Astrocyte (in vitro differentiated cells and primary cell): ENCODE results near the gene LY6G6D. TPM values are rescaled to one million over a fixed set of nuclear protein-coding genes. Genes with fewer than 3 reads are reported as not detected.

Source experiments
- DNase-seq: peaks from one replicate; pipeline ENCODE4 v3.0.0-alpha.2; 2010; ENCODE audit warnings: low read depth
- FAIRE-seq: peaks from 2 replicates; lab custom pipeline; 2011; peaks lifted over from hg19 to GRCh38; lab: Jason Lieb, UNC
- H2AFZ ChIP-seq: 2 replicates; pipeline ENCODE4 v1.6.0; 2012; ENCODE audit warnings: low read depth, low read length, inconsistent platforms
- H3K27ac ChIP-seq: 2 replicates; pipeline ENCODE4 v1.5.1; 2011; ENCODE audit warnings: low read depth, low read length, inconsistent platforms
- H3K27me3 ChIP-seq: 2 replicates; pipeline ENCODE4 v1.6.0; 2011; ENCODE audit warnings: low read length, inconsistent platforms; ENCODE audit not compliant: insufficient read depth
- H3K36me3 ChIP-seq: 2 replicates; pipeline ENCODE4 v1.5.1; 2011; ENCODE audit warnings: low read length, inconsistent platforms; ENCODE audit not compliant: insufficient read depth
- H3K4me1 ChIP-seq: 2 replicates; pipeline ENCODE4 v1.5.1; 2011; ENCODE audit warnings: low read length, inconsistent platforms; ENCODE audit not compliant: insufficient read depth
- H3K4me2 ChIP-seq: 2 replicates; pipeline ENCODE4 v1.6.0; 2012; ENCODE audit warnings: low read length, inconsistent platforms
- H3K4me3 ChIP-seq: 2 replicates; pipeline ENCODE4 v1.5.1; 2011; ENCODE audit warnings: low read depth, mild to moderate bottlenecking, low read length, inconsistent platforms; ENCODE audit not compliant: insufficient read depth
- H3K79me2 ChIP-seq: 2 replicates; pipeline ENCODE4 v1.6.0; 2012; ENCODE audit warnings: mild to moderate bottlenecking, low read length, inconsistent platforms; ENCODE audit not compliant: insufficient read depth
- H3K9ac ChIP-seq: 2 replicates; pipeline ENCODE4 v1.6.0; 2012; ENCODE audit warnings: mild to moderate bottlenecking, low read length, inconsistent platforms
- H3K9me3 ChIP-seq: 2 replicates; pipeline ENCODE4 v1.5.1; 2012; ENCODE audit warnings: low read depth, mild to moderate bottlenecking, low read length, inconsistent platforms; ENCODE audit not compliant: insufficient read depth
- H4K20me1 ChIP-seq: 2 replicates; pipeline ENCODE4 v1.6.0; 2012; ENCODE audit warnings: low read length, inconsistent platforms; ENCODE audit not compliant: insufficient read depth
- H3K27ac Mint-ChIP-seq: one replicate; pipeline ENCODE4 v1.8.0; 2021; ENCODE audit warnings: mild to moderate bottlenecking, mixed read lengths; ENCODE audit not compliant: unreplicated experiment
- H3K27me3 Mint-ChIP-seq: one replicate; pipeline ENCODE4 v1.8.0; 2021; ENCODE audit warnings: low read depth, mixed read lengths; ENCODE audit not compliant: unreplicated experiment
- H3K36me3 Mint-ChIP-seq: one replicate; pipeline ENCODE4 v1.8.0; 2021; ENCODE audit warnings: low read depth, mixed read lengths; ENCODE audit not compliant: unreplicated experiment
- H3K4me1 Mint-ChIP-seq: one replicate; pipeline ENCODE4 v1.8.0; 2021; ENCODE audit warnings: low read depth, mixed read lengths; ENCODE audit not compliant: unreplicated experiment
- H3K4me3 Mint-ChIP-seq: one replicate; pipeline ENCODE4 v1.8.0; 2021; ENCODE audit warnings: mild to moderate bottlenecking, moderate library complexity, mixed read lengths; ENCODE audit not compliant: unreplicated experiment
- H3K9me3 Mint-ChIP-seq: one replicate; pipeline ENCODE4 v1.8.0; 2021; ENCODE audit warnings: mild to moderate bottlenecking, mixed read lengths; ENCODE audit not compliant: unreplicated experiment
- EZH2 ChIP-seq: IDR thresholded peaks from 2 replicates; pipeline ENCODE4 v1.6.1; 2012; ENCODE audit warnings: mild to moderate bottlenecking, low read length, inconsistent platforms; ENCODE audit not compliant: insufficient read depth
- total RNA-seq: library from RNA; stranded (reverse); gene quantifications from 2 replicates; pipeline ENCODE4 v1.2.1, GENCODE V29; 2021
- TF ChIP-seq, protein P1 (sequence below): IDR thresholded peaks from 2 replicates; pipeline ENCODE4 v1.5.1; 2011; ENCODE audit warnings: low read depth, mild to moderate bottlenecking, inconsistent platforms, low read length, moderate library complexity; ENCODE audit not compliant: insufficient read depth

LY6G6D gene
- total RNA-seq, 1 donor from 2014 or later: not detected

DNA sequence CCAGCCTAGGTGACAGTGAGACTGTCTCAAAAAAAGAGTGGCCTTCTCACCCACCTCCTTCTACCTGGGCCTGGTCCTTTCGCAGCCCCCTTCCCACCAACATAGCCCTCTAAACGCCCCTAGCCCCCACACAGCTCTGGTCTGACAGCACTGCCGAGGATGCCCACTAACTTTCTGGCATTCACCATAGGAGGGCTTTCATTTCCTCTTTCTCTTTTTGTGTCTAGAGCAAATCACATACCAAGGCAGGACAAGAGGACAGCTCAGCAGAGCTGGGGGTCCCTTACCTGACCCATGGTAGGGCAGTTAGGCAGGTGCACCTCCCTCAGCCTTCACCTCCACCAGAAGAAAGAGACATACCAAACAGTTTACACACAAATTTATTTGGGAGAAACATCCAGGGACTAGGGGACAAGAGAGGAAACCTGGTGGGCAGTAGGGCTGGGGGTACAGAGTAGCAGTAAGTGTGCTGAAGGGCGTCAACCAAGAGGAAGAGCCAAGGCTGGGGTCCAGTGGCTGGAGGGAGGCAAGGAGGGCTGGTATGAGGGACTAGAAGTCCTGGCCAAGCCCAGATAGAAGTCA is 38.7 kb upstream of the LY6G6D start:
- H2AFZ ChIP-seq: no peak overlapping the region
- H3K4me3 ChIP-seq: no peak overlapping the region
- no peaks in the 10 kb centered on the region for H3K9me3 ChIP-seq
- H3K9ac ChIP-seq: no peak overlapping the region
- H3K9me3 Mint-ChIP-seq: no peaks in the 10 kb centered on the region
- no peaks in the 10 kb centered on the region for H3K27me3 Mint-ChIP-seq
- no peak overlapping the region for H3K27ac ChIP-seq
- no peak for DNase-seq
- peaks cover 5% of the 10 kb centered on the region for H3K4me1 Mint-ChIP-seq
- H3K4me2 ChIP-seq: no peak overlapping the region
- TF ChIP-seq EZH2: no peak
- TF ChIP-seq, protein P1, sequence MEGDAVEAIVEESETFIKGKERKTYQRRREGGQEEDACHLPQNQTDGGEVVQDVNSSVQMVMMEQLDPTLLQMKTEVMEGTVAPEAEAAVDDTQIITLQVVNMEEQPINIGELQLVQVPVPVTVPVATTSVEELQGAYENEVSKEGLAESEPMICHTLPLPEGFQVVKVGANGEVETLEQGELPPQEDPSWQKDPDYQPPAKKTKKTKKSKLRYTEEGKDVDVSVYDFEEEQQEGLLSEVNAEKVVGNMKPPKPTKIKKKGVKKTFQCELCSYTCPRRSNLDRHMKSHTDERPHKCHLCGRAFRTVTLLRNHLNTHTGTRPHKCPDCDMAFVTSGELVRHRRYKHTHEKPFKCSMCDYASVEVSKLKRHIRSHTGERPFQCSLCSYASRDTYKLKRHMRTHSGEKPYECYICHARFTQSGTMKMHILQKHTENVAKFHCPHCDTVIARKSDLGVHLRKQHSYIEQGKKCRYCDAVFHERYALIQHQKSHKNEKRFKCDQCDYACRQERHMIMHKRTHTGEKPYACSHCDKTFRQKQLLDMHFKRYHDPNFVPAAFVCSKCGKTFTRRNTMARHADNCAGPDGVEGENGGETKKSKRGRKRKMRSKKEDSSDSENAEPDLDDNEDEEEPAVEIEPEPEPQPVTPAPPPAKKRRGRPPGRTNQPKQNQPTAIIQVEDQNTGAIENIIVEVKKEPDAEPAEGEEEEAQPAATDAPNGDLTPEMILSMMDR: no peak
- no peak for FAIRE-seq
- H3K36me3 ChIP-seq: peaks cover 13% of the 10 kb centered on the region
- H3K4me1 ChIP-seq: peaks cover 9% of the 10 kb centered on the region
- H3K79me2 ChIP-seq: no peaks in the 10 kb centered on the region
- H3K27ac Mint-ChIP-seq: no peak overlapping the region
- no peaks in the 10 kb centered on the region for H3K27me3 ChIP-seq
- peaks cover 12% of the 10 kb centered on the region for H4K20me1 ChIP-seq
- no peak overlapping the region for H3K4me3 Mint-ChIP-seq
- peaks cover 7% of the 10 kb centered on the region for H3K36me3 Mint-ChIP-seq

DNA sequence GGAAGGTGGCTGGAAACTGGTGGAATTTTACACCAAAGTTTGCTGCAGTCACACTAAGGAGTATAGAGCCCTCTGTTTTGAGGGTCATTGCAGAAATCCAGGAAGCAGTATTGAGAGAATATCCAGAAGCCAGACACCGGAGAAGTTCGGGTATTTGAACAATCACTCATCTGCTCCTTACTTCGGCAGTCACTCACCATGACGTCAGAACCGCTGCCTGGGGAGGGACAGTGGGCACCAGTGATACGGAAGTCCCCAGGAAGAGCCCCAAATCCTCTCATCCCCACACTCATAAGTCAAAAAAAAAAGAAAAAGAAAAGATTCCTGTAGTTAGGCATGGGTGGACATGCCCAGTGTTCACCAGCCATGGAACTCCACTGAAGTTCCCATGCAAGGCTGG is 38.2 kb upstream of the LY6G6D start:
- H3K79me2 ChIP-seq: no peaks in the 10 kb centered on the region
- FAIRE-seq (no peak), DNase-seq (no peak)
- TF ChIP-seq EZH2: no peak
- TF ChIP-seq, protein P1: no peak
- no peak overlapping the region for H3K4me2 ChIP-seq
- no peaks in the 10 kb centered on the region for H3K9me3 ChIP-seq
- H3K27me3 Mint-ChIP-seq: peaks cover 3% of the 10 kb centered on the region
- H3K4me1 Mint-ChIP-seq: peaks cover 7% of the 10 kb centered on the region
- H4K20me1 ChIP-seq: peaks cover 7% of the 10 kb centered on the region
- H3K4me1 ChIP-seq: peaks cover 11% of the 10 kb centered on the region
- H3K36me3 Mint-ChIP-seq: peaks cover 7% of the 10 kb centered on the region
- H3K36me3 ChIP-seq: peaks cover 9% of the 10 kb centered on the region
- H3K27ac ChIP-seq: no peak overlapping the region
- H3K27me3 ChIP-seq: no peaks in the 10 kb centered on the region
- no peak overlapping the region for H2AFZ ChIP-seq
- no peak overlapping the region for H3K9ac ChIP-seq
- no peak overlapping the region for H3K27ac Mint-ChIP-seq
- H3K9me3 Mint-ChIP-seq: no peaks in the 10 kb centered on the region
- no peak overlapping the region for H3K4me3 ChIP-seq
- H3K4me3 Mint-ChIP-seq: no peak overlapping the region

DNA sequence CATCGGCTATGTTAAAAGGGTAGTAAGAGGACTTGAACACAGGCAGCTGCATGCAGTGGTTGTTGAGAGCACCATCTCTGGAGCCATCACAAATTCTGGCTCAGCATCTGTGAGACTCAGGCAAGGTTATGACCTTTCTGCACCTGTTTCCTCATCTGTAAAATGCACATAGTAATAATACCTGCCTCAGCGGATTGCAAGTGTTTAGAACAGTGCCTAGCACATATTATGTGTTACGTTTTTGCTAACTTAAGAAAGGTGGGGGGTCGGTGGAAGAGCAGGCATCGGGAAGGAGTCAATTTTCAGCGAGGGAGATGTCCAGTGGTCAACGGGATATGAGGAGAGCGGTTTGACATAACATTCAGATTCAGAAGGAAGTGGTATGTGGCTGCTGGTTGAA is 37.2 kb upstream of the LY6G6D start:
- Histone ChIP-seq H3K27me3 (no peaks in the 10 kb centered on the region), H2AFZ (no peak overlapping the region), H3K4me2 (no peak overlapping the region), H3K36me3 (peaks cover 3% of the 10 kb centered on the region), H3K79me2 (no peaks in the 10 kb centered on the region), H3K9ac (no peak overlapping the region), H3K4me1 (peaks cover 11% of the 10 kb centered on the region), H3K9me3 (no peaks in the 10 kb centered on the region), H4K20me1 (no peaks in the 10 kb centered on the region), H3K4me3 (no peak overlapping the region), H3K27ac (no peak overlapping the region)
- no peak for TF ChIP-seq EZH2
- TF ChIP-seq, protein P1: no peak
- no peaks in the 10 kb centered on the region for H3K9me3 Mint-ChIP-seq
- H3K4me3 Mint-ChIP-seq: no peak overlapping the region
- H3K27me3 Mint-ChIP-seq: peaks cover 6% of the 10 kb centered on the region
- FAIRE-seq: no peak
- H3K27ac Mint-ChIP-seq: no peak overlapping the region
- DNase-seq: no peak
- peaks cover 7% of the 10 kb centered on the region for H3K4me1 Mint-ChIP-seq
- H3K36me3 Mint-ChIP-seq: no peaks in the 10 kb centered on the region
